PFSK-1 (cell line): ENCODE data around the gene PCDHGA1.

Experiments
- TAF1 ChIP-seq: IDR thresholded peaks from 2 replicates; pipeline ENCODE4 v1.6.1; 2012; ENCODE audit warnings: low read length, control low read depth, borderline replicate concordance; ENCODE audit not compliant: insufficient read depth
- TF ChIP-seq, protein P1 (sequence below), 2 experiments: IDR thresholded peaks; 2 replicates each; pipeline versions ENCODE4 v1.6.1 to v1.8.0; 2011 to 2012; ENCODE audit warnings: low read depth in 2 of 2, low read length in 2 of 2, control low read depth in 1 of 2, inconsistent platforms in 1 of 2, mild to moderate bottlenecking in 1 of 2, moderate library complexity in 1 of 2; ENCODE audit not compliant: insufficient read depth in 1 of 2

DNA sequence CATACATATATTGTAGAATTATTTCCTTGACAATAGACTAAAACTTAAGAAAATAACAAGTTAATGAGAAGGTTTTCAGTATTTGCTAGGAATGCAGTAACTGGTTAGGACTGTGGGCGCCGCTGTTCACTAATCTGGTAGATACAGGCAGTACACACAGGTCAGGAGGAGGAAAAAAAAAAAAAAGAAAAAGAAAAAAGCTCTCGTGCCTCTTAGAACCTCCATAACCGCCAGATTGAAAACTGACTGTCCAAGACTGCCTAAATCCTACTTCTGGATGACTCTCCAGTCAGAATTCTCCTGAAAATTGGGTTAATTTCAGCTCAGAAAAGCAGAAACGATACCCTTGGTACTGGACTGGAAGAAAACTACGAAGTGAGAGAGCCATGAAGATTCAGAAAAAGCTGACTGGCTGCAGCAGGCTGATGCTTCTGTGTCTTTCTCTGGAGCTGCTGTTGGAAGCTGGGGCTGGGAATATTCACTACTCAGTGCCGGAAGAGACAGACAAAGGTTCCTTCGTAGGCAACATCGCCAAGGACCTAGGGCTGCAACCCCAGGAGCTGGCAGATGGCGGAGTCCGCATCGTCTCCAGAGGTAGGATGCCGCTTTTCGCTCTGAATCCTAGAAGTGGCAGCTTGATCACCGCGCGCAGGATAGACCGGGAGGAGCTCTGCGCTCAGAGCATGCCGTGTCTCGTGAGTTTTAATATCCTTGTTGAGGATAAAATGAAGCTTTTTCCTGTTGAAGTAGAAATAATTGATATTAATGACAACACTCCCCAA is at the start of gene PCDHGA1:
- no peak for TF ChIP-seq TAF1
- TF ChIP-seq, protein P1, sequence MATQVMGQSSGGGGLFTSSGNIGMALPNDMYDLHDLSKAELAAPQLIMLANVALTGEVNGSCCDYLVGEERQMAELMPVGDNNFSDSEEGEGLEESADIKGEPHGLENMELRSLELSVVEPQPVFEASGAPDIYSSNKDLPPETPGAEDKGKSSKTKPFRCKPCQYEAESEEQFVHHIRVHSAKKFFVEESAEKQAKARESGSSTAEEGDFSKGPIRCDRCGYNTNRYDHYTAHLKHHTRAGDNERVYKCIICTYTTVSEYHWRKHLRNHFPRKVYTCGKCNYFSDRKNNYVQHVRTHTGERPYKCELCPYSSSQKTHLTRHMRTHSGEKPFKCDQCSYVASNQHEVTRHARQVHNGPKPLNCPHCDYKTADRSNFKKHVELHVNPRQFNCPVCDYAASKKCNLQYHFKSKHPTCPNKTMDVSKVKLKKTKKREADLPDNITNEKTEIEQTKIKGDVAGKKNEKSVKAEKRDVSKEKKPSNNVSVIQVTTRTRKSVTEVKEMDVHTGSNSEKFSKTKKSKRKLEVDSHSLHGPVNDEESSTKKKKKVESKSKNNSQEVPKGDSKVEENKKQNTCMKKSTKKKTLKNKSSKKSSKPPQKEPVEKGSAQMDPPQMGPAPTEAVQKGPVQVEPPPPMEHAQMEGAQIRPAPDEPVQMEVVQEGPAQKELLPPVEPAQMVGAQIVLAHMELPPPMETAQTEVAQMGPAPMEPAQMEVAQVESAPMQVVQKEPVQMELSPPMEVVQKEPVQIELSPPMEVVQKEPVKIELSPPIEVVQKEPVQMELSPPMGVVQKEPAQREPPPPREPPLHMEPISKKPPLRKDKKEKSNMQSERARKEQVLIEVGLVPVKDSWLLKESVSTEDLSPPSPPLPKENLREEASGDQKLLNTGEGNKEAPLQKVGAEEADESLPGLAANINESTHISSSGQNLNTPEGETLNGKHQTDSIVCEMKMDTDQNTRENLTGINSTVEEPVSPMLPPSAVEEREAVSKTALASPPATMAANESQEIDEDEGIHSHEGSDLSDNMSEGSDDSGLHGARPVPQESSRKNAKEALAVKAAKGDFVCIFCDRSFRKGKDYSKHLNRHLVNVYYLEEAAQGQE (IDR thresholded peaks at IDR 0.05; ENCODE audit: insufficient read depth in 1 of 2, low read depth in 2 of 2, low read length in 2 of 2): no peak
